GM18511 (cell line): ENCODE results near the gene PITPNM3.

Experiments used
- ATAC-seq: cut with Tn5 transposase; IDR thresholded peaks from one replicate; pipeline ENCODE4 v1.9.1; 2021; ENCODE audit warnings: mild to moderate bottlenecking, moderate library complexity; ENCODE audit not compliant: unreplicated experiment

PITPNM3 gene

GRCh38 chr17:6551869-6552531 lies 4.4 kb downstream of the PITPNM3 start:
- no peak for ATAC-seq

- no peak for ATAC-seq
Observed at GRCh38 chr17:6551356-6551755, 5.0 kb downstream of the PITPNM3 start.

DNA sequence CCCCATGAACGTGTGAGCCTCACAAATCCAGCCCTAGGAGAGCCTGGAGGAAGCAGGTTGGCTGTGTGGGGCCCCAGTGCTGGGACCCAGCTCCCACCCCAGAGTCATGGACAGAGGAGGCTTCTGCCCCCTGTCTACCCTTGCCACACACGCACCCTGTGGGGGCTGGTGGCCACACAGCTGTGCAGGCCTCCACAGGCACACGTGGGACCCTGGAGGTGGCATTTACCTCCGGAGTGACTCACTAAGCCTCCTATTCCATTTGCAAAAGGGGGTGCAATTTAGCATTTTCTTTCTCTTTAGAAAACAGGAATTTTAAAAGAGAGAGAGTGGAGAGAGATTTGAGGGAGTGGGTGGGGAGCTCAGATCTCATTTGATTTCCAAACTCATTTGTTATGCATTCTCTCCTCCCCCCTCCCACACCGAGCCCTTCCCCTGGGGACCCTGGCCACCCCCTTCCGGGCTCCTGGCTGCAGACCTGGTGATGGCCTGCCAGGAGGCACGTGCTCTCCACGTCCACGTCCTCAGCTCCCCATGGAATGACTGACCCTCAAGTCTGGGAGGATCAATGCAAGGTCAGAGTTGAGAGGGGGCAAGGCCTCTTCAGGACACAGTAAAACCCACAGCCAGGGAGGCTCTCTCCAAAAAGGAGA lies 6.8 kb downstream of the PITPNM3 start:
- ATAC-seq = no peak

DNA sequence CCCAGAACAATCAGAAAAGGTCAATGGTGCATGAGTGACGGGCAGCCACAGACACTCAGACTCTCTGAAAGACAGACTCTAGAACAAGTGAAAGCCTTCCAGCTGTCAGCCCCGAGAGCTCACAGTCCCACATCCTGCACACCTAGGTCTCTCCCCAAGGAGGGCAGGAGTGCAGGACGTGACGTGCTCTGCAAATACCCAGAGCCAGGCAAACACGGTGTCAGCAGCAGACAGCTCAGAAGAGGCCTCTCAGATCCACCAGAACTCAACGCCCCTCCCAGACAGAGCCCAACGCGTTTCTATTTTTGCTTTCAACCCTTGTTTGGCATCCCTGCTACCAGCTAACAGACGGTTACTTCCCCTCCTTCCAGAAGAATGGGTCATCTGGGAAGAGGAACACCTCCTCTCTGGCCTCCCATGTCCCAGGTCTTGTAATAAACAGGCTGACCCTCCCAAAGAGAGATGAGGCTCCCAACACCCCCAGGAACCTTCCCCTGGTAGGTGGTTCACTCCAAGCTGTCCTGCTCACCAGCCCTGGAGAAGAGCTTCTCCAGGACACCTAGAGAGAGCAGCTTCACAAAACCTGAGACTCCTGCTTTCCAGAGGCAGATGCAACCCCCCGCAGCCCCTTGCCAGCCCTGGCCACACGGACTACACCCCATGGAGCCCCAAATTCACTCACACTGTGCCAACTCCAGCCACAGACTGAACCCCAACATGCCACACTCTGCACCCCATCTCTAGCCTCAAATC lies 7.6 kb downstream of the PITPNM3 start:
- no peak for ATAC-seq

DNA sequence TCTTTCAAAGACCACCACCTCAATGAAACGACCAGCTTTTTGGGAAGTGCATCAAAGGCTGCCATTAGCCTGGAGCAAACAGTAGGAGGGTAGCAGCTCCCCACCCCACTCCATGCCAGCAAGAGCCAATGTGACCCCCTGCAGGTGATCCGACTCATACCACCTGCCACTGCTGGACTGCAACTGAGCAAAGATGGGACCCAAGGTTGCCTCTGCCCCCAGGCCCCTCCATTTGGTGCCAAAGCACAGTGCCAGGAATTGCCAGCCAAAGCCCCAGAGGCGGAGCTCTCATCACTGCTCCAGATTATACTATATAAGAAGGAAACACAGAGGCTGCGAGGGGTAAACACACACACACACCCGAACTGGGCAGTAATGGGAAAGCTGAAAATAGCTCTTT lies 8.3 kb downstream of the PITPNM3 start:
- no peak for ATAC-seq

GRCh38 chr17:6547336-6547735 lies 9.0 kb downstream of the PITPNM3 start:
- ATAC-seq = no peak

- ATAC-seq = no peak
Observed at GRCh38 chr17:6546069-6546718, 10.2 kb downstream of the PITPNM3 start.

- ATAC-seq = no peak
Observed at GRCh38 chr17:6545291-6545690, 11.1 kb downstream of the PITPNM3 start.

DNA sequence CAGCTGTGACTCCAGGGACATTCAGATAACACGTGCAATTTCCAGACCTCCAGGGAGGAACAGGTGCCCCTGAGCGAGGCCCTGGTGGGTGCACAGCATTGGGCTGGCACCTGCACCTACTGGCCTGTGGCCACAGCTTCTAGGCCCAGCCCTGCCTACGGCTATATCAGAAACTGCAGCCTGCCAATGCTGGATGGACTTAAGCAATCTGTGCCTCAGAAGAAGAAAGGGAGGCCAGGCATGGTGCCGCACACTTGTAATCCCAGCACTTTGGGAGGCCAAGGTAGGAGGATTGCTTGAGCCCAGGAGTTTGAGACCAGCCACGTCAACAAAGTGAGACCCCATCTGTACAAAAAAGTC lies 12.4 kb downstream of the PITPNM3 start:
- no peak for ATAC-seq

- ATAC-seq = no peak
Observed at GRCh38 chr17:6543079-6544010, 13.0 kb downstream of the PITPNM3 start.

GRCh38 chr17:6542577-6542976 lies 13.8 kb downstream of the PITPNM3 start:
- no peak for ATAC-seq

DNA sequence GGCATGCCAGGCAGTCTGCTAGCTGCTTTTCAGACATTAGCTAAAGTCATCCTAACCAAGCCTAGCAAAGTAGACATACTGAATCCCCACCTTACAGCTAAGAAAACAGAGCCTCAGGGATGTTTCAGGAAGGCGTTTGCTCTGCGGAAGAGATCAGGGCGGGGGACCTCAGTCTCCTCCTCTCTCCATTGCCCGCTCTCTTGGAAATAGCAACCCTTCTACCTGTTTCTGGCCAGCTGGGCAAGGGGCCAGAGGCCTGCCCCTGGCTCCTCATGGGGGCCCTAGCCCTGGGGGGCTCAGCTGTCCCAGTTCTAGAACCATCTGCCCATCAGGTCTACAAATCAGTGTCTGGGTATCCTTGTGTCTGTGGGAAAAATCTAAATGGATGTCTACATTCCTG lies 14.5 kb downstream of the PITPNM3 start:
- ATAC-seq = no peak

- no peak for ATAC-seq
Observed at GRCh38 chr17:6539871-6540270, 16.5 kb downstream of the PITPNM3 start.

GRCh38 chr17:6536566-6537065 lies 19.7 kb downstream of the PITPNM3 start:
- ATAC-seq = no peak

GRCh38 chr17:6536053-6536452 lies 20.3 kb downstream of the PITPNM3 start:
- ATAC-seq = no peak

DNA sequence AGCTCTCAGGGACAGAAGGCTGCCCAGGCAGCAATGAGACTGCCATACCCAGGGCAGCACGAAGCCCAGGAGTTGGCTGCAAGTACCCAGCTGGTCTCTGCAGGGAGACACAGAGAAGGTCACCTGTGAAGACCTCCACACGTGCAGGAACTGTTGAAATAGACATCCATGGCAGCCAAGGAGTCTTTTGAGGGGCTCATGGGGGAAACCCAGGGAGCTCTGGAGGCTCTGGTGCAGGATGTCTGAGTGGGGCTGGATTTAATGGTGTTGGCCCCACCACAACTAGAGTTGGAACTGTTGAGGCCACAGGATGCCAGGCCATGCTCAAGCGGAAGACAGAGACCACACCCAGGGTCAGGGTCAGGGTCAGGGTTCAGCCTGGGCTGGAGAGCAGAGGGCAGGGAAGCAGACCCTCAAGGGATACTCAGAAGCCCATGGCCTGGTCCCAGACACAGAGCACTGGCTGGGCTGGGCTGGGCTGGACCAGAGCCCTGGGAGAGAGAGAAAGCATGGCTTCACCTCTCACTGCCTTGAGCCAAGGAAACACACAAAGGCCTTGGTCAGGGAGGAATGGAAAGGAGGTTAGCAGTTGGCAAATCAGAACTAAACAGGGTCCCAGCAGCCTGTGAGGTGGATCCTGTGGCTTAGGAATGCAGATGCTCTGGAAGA lies 21.4 kb downstream of the PITPNM3 start:
- no peak for ATAC-seq

- no peak for ATAC-seq
Observed at GRCh38 chr17:6532441-6532885, 23.9 kb downstream of the PITPNM3 start.

GRCh38 chr17:6531575-6531974 lies 24.8 kb downstream of the PITPNM3 start:
- no peak for ATAC-seq

DNA sequence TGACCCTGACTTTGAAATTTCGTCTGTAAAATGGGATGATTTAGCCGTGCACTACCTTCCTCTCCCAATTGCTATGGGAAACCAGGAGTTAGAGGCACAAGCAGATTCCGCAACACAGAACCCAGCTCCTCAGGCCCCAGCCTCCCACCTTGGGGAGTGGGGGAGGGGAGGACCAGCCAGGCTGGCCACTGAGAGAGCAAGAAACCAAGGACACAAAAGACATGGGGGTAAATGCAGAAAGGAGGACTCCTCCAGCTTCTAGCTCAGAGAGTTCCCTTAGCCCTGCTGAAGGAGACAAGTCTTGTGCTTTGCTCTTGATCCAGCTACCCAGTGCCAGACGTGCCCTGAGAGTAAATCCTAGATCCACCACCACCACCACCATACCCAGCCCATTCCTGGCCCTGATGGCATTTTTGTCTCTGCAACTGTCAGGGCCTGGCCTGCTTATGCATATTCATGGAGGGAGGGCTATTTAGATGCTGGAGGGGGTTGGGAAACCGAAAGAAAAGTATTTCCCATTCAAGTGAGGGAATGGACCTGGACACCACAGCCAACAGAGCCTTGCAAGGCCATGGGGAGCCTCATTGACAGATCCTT lies 25.9 kb downstream of the PITPNM3 start:
- ATAC-seq = no peak
